Fibroblast of villous mesenchyme (primary cell): ENCODE results near the gene GPR26. TPM values are rescaled to one million over a fixed set of nuclear protein-coding genes. Genes with fewer than 3 reads are reported as not detected.
"Not testable (repeated sequence)": the region's sequence is repeated elsewhere in the genome, so short reads cannot be mapped to it uniquely, and the experiment has no call there.

Experiments
- DNase-seq: peaks from one replicate; pipeline ENCODE4 v3.0.0-alpha.2; 2010; ENCODE audit warnings: low read depth
- H3K4me3 ChIP-seq: 2 replicates; pipeline ENCODE4 v1.5.1; 2011; ENCODE audit warnings: low read depth, mild to moderate bottlenecking, low read length
- total RNA-seq: library from RNA; depleted of rRNA; stranded (reverse); fragments of >200 nt; gene quantifications from 2 replicates; pipeline ENCODE4 v1.2.3, GENCODE V29; 2012
- TF ChIP-seq, protein P1 (sequence below): IDR thresholded peaks from 2 replicates; pipeline ENCODE4 v1.5.1; 2012; ENCODE audit warnings: low read depth, mild to moderate bottlenecking, low read length; ENCODE audit not compliant: insufficient read depth

Gene GPR26
- total RNA-seq, 1 donor, result not detected

DNA sequence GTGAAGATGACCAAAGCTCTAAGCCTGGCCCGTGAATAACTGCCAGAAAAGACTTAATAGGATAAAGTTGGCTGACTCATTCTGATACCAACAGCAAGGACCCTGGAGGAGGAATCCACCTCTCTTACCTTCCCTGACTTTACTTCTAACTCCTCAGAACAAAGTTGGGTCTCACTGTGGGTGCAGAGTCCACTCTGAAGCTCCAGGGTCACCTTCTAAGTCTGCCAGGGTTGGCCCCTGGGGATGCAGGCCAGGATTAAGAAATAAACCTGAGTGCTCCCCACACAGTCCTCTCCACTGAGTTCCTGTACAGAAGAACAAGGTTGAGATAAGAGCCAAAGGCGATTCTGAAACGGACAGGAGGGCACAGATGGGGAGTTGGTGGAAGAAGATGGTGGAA, 54.4 kb downstream of the GPR26 start:
- H3K4me3 ChIP-seq, result no peak overlapping the region
- DNase-seq, result no peak
- TF ChIP-seq, protein P1, sequence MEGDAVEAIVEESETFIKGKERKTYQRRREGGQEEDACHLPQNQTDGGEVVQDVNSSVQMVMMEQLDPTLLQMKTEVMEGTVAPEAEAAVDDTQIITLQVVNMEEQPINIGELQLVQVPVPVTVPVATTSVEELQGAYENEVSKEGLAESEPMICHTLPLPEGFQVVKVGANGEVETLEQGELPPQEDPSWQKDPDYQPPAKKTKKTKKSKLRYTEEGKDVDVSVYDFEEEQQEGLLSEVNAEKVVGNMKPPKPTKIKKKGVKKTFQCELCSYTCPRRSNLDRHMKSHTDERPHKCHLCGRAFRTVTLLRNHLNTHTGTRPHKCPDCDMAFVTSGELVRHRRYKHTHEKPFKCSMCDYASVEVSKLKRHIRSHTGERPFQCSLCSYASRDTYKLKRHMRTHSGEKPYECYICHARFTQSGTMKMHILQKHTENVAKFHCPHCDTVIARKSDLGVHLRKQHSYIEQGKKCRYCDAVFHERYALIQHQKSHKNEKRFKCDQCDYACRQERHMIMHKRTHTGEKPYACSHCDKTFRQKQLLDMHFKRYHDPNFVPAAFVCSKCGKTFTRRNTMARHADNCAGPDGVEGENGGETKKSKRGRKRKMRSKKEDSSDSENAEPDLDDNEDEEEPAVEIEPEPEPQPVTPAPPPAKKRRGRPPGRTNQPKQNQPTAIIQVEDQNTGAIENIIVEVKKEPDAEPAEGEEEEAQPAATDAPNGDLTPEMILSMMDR, result no peak

- DNase-seq, result no peak
- TF ChIP-seq, protein P1, result no peak
- no peak overlapping the region for H3K4me3 ChIP-seq
Observed at GRCh38 chr10:123721441-123722049, 55.4 kb downstream of the GPR26 start.

DNA sequence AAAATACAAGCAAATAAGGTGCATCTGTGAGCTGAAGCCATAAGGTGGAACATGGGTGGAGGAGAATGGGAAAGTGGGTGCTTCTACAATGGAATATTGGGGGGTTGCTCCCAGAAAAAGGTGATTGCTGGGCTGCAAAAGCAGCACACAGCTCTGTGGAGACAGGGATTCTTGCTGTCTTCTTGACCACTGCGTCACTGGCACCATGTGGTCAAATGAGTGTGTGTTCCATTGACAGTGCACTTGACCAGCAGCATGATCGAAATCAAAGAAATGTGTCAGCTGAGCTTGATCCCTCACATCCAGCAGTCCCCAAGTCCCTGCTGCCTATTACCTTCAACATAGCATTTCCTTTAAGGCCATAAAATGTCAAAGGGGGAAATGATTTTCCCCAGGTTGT, 56.2 kb downstream of the GPR26 start:
- TF ChIP-seq, protein P1, result no peak
- DNase-seq, result no peak
- no peak overlapping the region for H3K4me3 ChIP-seq

GRCh38 chr10:123724747-123725146, 58.6 kb downstream of the GPR26 start:
- TF ChIP-seq, protein P1, result no peak
- DNase-seq, result no peak
- no peak overlapping the region for H3K4me3 ChIP-seq

- H3K4me3 ChIP-seq, result no peak overlapping the region
Observed at GRCh38 chr10:123726381-123726780, 60.2 kb downstream of the GPR26 start.

DNA sequence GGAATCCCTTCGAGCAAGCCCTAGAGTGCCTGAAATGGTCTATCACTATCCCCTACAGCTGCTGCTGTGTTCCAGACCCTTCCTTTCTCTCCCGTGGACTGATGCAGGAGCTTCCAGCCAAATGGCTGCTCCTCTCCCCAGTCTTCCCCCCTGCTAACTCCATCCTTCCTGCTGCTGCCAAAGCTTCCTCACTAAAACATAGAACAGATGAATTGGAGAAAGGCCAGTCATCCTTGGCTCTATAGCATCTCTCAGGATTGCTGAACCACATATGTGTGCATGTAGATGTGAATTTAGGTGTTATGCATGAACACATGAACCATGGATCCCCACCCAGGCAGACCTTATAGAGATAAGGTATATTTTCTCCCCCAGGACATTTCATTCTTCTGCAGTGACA, 60.7 kb downstream of the GPR26 start:
- no peak for DNase-seq
- TF ChIP-seq, protein P1, result no peak
- no peak overlapping the region for H3K4me3 ChIP-seq

More at GRCh38 chr10:123726381-123726780, 60.2 kb downstream of the GPR26 start:
- TF ChIP-seq, protein P1, result no peak
- no peak for DNase-seq

DNA sequence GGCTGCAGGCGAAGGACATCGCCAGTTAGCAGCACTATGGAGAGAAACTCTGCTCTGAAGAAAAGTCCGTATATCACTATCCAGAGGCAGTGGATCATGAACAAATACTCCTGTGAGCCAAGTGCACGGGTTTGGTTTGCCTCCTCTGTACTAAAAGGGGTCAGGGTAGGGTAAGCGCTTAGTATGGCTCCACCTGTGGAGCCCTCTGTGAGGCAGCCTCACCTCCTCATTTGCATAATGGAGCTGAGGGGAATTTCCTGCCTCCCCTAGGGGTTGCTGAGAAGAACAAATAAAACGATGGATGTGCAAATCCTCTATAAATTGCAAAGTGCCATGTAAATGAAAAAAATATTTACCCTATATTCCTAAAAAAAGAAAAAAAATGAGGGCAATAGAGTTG, 63.4 kb downstream of the GPR26 start:
- no peak overlapping the region for H3K4me3 ChIP-seq

GRCh38 chr10:123736917-123737316, 70.8 kb downstream of the GPR26 start:
- H3K4me3 ChIP-seq, DNase-seq: not testable (repeated sequence)

More for the DNA sequence above, 63.4 kb downstream of the GPR26 start:
- DNase-seq, result no peak
- TF ChIP-seq, protein P1, result no peak
